ENCODE data around the gene MARK4.

- no peak for TF ChIP-seq EP300 (IDR thresholded peaks at IDR 0.05; ENCODE audit: borderline replicate concordance)
- no peak for TF ChIP-seq REST (IDR thresholded peaks at IDR 0.05; ENCODE audit: low read depth)
- TF ChIP-seq RAD21 (IDR thresholded peaks at IDR 0.05; ENCODE audit: low read depth): no peak
These were observed 93.8 kb downstream of the MARK4 start for GRCh38 chr19:45344621-45345505.
